Germinal center (tissue), 1 donor: ENCODE data around the gene MRPL41.
"Not testable (repeated sequence)": the region's sequence is repeated elsewhere in the genome, so short reads cannot be mapped to it uniquely, and the experiment has no call there.

Experiments
- DNase-seq: peaks from one replicate; pipeline ENCODE4 v3.0.0; 2012; ENCODE audit warnings: mixed read lengths, low spot score

The MRPL41 gene

DNA sequence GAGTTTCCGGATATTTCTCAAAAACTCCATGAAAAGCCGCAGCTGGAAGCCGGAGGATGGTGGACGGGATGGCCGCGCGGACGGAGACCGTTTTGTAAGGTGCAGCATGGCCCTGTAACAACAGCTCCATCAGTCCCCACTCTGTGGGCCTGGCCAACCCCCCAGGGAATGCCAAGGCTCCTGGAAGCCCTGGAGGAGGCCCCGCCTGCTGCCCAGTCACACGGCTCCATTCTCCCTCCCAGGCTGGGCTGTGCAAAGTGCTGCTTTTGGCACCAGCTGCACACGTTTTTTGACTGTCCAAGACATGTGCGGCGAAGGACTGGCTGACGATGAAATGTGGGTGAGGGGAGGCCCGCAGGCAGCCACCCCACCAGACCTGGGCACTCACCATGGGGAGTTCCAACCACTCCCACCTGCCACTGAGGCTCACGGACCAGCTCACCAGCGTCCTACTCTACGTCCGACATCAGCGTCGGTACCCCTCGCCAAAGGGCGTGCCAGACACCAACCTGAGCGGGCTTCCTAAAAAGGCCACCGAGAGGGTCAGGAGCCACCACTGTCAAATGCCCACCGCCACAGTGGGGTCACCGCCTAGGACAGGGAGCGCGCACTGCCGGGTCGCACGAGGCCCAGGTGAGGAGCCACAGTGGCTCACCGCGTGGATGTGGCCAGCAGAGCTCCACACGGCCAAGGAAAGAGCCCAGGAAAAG lies 28.8 kb upstream of the MRPL41 start:
- DNase-seq, result no peak

DNA sequence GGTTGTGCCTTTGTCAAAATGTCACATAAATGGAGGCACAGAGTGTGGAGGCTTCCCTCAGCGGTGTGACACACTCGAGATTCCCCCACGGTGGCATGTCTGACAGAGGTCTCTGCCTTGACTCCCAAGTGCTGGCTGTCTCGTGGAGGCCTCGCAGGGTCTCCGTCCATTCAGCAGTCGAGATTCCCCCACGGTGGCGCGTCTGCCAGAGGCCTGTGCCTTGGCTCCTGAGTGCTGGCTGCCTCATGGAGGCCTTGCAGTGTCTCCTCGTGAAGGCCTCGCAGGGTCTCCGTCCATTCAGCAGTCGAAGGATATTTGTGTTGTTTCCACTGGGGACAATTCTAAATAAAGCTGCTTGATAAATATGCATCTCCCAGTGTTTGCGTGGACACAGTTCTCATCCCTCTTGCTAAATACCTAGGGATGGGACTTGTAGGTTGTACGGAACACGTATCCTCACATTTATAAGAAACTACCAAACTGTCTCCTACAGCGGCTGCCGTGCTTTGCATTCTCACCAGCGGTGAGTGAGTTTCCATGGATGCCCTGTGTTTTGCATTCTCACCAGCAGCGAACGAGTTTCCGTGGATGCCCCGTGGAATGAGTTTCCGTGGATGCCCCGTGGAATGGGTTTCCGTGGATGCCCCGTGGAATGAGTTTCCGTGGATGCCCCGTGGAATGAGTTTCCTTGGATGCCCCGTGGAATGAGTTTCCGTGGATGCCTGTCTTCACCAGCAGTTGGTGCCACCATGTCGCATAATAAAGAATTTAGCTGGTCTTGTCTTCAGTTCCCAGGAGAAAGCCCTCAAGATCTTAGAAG lies 27.3 kb upstream of the MRPL41 start:
- DNase-seq, result no peak

DNA sequence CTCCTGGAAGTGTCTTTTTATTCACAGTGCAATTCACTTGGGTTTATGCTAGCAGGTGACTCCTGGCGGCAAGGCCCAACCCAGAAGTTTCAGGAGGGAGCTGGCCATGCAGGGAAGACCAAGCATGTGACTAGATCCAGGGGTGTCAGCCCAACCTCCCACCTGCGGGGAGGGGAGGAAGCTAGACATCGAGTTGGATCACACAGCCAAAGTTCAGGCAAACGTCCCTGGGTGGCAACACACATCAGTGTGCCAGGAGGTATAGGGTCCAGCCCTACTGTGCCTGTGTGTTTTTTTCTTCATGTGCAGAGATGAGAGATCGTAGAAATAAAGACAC lies 26.7 kb upstream of the MRPL41 start:
- DNase-seq, result no peak

DNA sequence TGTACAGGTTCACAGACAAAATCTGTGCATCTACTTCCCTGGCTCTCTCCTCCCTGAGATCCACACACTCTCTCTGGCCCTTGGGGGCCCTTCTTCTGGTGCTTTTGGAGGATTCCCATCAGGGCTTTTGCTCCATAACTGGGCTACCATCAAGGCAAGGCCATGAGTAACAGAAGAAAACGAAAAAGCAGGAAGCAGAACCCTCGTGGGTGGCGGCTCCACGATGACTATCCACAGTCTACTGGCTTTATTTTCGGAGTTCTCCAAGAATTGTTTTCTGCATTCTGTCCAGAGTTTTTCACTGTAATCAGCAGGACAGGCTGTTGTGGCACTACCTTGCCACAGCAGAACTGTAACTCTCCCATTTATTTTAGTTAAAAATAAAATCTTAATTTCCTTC lies 21.3 kb upstream of the MRPL41 start:
- DNase-seq, result no peak

DNA sequence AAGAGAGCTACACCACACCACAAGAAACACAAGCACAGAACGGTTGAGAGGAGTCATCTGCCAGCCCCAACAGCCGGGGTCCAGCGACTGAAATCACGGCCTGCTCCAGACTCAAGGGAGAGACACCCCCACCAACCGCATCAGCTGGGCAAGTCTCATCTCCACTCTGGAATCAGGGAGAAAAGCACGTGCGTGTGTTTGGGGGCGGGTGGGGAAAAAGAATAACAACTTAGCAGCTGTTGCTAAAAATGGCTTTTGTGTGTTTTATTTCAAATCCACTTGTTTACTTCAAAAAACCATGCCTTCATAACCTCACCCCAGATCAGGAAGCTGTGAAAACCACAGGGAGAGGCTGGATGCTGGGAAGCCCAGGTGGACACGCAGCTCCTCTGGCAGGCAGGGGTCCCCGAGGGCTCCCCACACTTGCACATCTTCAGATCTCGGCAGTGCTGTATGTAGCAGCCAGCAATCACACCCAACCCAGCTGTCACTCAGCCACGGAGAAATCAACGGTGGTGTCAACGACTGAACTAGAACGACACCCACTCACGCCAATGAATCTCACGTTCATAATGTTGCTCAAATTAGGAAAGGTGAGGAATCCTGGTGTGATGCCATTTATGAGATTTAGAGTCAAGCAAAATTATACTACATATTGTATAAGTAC lies 20.4 kb upstream of the MRPL41 start:
- DNase-seq, result no peak

DNA sequence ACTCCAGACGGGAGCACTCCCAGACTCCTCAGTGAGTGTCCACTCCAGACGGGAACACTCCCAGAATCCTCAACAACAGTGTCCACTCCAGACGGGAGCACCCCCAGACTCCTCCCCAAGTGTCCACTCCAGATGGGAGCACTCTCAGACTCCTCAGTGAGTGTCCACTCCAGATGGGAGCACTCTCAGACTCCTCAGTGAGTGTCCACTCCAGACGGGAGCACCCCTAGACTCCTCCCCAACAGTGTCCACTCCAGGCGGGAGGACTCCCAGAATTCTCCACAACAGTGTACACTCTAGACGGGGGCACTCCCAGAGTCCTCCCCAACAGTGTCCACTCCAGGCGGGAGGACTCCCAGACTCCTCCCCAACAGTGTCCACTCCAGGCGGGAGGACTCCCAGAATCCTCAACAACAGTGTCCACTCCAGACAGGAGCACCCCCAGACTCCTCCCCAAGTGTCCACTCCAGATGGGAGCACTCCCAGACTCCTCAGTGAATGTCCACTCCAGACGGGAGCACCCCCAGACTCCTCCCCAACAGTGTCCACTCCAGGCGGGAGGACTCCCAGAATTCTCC lies 18.7 kb upstream of the MRPL41 start:
- DNase-seq, result not testable (repeated sequence)

DNA sequence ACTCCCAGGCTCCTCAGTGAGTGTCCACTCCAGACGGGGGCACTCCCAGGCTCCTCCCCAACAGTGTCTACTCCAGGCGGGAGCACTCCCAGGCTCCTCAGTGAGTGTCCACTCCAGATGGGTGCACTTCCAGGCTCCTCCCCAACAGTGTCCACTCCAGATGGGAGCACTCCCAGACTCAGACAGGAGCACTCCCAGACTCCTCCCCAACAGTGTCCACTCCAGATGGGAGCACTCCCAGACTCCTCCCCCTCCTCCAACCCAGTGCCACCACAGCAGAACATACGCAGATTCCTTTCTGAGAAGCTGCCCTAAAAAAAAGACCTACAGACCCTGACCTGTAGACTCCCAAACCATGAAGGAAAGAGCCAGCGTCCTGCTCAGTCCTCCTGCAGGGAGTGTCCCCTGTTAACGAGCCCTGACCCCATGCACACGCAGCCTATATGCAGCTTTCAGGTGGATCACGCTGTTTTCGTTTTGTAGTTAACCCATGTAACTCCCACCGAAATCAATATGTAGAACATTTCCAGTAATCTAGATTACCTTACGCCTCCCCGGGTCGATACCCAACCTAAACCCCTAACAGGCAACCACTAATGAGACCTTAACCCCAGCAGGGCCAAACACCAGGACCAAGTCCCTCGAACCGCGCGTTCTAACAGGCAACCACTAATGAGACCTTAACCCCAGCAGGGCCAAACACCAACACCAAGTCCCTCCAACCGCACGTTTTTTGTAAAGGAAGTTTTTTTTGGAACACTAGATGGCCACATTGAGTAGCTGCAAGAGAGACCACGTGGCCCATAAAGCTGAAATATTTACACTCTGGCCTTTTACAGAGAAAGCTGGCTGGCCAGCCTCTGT lies 17.2 kb upstream of the MRPL41 start:
- peak; percentile 60 for DNase-seq

DNA sequence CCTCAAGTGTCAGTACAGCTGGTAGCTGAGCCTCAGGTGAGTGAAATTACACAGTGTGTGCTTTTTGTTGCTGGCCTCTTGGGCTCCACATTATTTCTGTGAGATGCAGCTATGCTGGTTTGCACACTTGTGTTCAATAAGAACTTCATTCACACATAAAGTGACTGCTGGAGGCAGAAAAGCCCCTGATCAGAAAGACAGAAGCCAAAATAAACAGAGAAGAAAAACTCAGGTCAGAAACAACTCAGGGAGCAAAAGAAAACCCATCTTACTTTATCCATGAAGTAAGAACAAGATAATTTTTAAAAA lies 16.6 kb upstream of the MRPL41 start:
- DNase-seq, result no peak

DNA sequence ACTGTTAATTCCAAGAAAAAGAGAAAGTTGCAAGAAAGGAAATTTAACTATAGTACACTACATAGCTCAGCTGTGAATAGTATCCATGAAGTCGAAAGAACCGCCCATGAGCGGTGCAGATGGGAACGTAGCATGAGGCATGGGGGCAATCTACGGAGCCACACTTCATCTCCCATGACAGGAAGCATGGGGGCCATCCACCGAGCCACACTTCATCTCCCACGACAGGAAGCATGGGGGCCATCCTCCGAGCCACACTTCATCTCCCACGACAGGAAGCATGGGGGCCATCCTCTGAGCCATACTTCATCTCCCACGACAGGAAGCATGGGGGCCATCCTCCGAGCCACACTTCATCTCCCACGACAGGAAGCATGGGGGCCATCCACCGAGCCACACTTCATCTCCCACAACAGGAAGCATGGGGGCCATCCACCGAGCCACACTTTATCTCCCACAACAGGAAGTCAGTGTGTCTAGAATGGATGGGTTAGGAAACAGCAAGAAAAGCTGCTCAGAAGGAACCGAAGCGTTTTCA lies 15.0 kb upstream of the MRPL41 start:
- DNase-seq, result peak; percentile 39

DNA sequence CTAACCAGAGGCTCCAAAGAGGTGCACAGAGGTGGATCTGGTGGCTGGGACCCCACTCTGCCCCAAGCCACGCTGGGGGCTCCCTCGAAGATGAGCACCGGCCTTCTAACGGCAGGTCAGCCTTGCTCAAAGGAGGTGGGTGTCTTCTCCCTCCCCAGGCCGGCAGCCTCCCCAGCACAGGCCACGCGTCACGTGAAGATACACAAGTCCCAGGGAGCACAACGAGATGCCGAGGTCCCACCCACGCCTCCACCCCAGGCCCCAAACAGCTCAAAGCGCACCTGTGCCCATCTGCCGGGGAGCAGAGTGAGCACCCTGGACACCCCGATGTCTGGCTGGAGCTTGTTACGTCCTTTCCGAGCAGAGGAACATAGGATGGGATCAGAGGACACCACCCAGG lies 13.6 kb upstream of the MRPL41 start:
- no peak for DNase-seq

DNA sequence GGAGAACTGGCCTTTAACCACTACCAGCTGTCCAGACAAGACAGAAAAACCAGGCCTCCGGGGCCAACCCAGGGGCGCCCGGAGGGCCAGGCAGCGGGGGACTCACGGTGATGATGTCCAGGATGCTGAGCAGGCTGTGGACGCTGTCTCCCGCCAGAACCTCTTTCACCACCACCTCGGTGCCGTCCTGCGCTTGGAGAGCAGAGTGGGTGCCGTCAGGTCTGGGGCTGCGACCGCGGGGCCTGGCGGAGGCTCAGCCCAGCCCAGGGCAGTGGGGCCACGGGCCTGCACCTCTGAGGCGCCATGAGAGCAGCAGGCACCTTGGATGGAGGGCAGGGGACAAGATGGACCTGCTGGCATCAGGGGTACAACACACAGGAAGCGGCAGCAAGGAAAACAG lies 11.1 kb upstream of the MRPL41 start:
- no peak for DNase-seq

DNA sequence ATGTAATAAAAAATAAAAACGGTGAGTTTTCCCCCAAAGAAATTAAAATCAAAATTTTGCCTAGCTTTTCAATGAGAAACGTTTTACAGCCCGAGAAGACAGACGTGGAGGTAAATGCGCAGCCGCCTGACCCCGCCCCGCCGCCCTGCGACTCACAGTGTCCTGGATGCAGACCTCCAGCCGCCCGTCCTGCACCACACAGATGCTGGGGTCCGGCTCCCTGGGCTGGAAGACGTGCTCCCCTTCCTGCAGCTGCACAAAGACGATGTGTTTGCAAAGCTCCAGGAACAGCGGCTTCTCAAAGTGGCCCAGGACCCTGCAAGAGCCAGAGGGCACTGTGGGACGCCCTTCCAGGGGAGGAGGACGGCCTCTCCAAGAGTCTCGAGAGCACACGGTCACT lies 9.2 kb upstream of the MRPL41 start:
- no peak for DNase-seq

DNA sequence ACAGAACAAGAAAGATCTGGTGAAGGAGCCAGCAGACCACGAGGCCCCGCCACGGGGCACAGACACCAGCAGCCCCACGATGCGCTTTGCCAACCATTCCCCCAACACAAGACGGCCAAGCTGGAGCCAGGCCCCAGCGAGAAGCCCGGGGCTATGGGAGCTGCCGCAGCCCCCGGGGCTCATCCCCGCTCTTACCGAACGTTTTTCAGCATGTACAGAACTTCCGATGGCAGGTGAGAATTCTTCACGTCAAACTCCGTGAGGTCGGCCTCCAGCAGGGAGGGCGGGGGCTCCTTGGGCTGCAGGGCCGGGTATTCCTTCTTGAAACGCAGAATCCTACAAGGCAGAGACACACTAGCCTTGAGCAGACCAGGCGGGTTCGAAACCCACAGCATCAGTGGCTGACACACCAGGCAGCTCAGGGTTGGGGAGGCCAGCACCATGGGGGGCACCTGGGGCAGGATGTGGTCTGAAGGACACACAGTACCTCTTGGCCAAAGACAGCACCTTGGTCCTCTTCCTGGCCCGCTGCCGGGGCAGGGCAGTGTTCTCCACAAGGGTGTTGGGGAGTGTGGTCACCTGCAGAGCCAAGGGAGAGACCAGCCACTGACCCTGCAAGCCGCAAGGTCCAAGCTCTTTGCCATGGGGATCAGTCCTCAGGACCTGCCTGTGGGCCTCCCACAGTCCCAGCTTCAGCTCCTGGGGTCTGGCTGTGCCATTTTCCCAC lies 8.3 kb upstream of the MRPL41 start:
- no peak for DNase-seq

DNA sequence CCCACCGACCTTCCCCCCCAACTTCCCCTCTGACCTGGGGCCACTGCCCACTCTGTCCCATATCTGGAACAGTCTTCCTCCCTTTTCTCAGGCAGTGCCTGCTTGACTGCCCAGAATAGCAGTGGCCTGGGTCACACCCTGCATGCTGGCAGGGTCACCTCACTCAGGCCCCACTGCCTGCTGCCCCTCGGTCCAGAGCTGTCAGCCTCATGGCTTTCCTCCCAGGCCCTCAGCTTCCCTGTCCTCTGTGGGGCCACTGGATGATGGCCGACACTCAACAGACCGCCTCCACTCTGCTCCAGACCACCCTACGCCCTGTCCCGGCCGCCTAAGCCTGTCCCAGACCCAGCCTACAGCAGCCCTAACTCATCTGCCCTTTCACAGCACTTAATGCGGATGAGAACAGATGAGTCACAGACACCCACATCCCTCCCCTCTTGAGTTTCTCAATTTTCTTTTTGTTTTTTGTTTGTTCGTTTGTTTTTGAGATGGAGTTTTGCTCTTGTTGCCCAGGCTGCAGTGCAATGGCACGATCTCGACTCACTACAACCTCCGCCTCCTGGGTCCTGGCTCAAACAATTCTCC lies 7.4 kb upstream of the MRPL41 start:
- no peak for DNase-seq

DNA sequence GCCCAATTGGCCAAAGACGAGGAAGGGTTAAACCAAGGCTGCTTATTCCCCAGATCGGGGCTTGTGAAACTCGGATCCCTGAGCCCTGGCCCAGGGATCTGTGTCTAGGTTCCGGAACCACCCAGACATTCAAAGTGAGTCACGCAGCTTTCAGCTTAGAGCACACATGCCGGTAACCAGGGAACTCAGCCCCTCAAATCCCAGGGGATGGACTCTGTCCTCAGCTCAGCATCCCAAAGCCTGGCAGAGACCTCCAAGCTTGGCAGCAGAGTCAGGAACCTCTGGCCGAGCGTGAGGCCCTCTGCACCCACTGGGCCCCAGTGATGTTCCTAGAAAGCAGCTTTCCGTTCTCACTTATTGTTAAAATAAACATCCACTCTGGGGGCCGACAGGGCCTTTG lies 6.6 kb upstream of the MRPL41 start:
- DNase-seq, result no peak

DNA sequence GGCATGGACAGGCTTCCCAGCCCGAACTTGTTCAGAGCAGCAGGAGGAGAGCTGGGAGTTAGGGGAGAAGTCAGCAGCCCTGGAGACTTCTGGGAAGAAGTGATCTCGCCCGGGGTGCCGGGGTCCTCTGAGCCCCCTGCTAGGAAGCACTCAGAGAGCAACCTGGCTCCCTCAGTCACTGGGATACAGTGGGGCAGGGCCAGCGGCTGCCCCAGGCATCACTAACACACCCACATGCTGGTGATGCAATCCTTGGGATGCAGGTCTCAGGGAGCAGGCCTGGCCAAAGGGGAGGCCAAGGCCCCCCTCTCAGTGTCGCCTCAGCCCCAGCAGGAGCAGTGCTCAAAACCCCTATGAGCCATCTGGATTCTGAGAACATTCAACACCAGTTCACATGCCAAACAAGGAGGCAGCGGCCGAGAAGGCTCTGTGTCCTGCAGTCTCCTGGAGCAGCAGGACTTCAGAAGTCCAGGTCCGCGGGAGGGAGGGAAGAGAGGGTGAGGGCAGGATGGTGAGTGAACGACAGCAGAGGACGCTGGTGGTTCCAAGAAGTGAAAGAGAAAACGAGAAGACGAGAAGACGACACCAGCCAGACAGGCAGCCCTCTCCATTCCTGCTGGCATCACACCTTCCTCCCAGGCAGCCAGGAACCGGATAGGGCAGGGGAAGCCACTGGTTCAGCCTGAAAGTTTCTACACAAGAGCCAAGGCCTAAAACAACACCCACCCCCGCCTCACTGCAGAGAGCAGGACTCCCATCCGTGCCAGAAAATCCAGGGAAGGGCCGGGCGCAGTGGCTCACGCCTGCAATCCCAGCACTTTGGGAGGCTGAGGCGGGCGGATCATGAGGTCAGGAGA lies 3.8 kb upstream of the MRPL41 start:
- no peak for DNase-seq

DNA sequence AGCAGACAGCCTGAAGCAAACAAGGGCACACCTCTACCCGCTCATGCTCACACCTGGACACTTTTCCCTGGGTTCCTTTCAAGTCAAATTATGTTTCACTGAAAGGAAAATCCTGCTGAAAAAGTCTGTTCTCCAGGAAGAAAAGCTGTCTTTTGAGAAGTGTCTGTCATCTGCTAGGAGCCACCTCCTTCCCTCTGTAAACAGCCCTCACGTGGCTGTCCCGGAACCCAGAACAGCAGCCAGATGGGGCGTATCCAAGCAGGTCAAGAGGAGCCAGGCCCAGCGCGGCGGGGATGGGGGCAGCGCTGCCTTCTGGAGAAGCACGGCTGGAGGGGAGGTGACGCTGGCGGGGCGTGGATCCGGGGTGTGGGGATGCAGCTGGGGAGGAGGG lies 1.5 kb upstream of the MRPL41 start, which contains the start of gene PNPLA7:
Gene PNPLA7, minus strand, starts transcription at position 172 of the 391 bp plus-strand sequence. CDS start 205 bp downstream, outside the sequence.
- peak; percentile 74 for DNase-seq

DNA sequence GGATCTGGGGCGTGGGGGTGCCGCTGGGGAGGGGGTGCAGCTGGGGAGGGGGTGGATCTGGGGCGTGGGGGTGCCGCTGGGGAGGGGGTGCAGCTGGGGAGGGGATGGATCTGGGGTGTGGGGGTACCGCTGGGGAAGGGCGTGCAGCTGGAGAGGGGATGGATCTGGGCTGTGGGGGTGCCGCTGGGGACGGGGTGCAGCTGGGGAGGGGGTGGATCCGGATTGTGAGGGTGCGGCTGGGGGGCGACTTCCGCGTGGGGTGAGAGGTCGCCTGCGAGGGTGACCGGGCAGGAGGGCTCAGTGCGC lies 768 bp upstream of the MRPL41 start:
- DNase-seq, result not testable (repeated sequence)

DNA sequence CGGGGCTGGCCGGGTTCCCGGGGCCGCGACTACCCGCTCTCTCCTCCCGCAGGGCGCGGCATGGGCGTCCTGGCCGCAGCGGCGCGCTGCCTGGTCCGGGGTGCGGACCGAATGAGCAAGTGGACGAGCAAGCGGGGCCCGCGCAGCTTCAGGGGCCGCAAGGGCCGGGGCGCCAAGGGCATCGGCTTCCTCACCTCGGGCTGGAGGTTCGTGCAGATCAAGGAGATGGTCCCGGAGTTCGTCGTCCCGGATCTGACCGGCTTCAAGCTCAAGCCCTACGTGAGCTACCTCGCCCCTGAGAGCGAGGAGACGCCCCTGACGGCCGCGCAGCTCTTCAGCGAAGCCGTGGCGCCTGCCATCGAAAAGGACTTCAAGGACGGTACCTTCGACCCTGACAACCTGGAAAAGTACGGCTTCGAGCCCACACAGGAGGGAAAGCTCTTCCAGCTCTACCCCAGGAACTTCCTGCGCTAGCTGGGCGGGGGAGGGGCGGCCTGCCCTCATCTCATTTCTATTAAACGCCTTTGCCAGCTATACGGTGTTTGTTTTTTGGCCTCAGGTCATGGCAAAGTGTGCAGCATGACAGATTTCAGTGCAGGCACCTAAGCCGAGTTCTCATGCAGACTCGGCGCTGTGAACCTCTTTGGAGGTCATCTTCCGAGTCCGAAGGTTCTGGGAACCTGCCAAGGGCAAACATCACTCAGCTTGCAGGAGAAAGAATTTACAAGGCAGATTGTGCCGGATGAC lies 516 bp downstream of the MRPL41 start:
- no peak for DNase-seq
